GM13976 (cell line): Measurements from ENCODE around the gene TMEM208.

Source experiments
- DNase-seq: peaks from one replicate; pipeline ENCODE4 v3.0.0; 2012; ENCODE audit warnings: low spot score
- CTCF ChIP-seq: IDR thresholded peaks from 2 replicates; pipeline ENCODE4 v1.5.1; 2012; ENCODE audit warnings: borderline replicate concordance, mild to moderate bottlenecking; ENCODE audit not compliant: insufficient read depth; ENCODE audit errors: extremely low read depth, missing control alignments, control extremely low read depth
- in situ Hi-C: fragments of 300-500 bp; cut with MboI; formaldehyde crosslinking; loops from one replicate; pipeline ENCODE4 v1.12.0; 2022; ENCODE audit warnings: low sequenced_read_pairs, mixed read lengths, inconsistent platforms; ENCODE audit not compliant: unreplicated experiment

The TMEM208 gene

GRCh38 chr16:67208154-67208896, 18.6 kb upstream of the TMEM208 start:
- no peak for TF ChIP-seq CTCF
- in situ Hi-C loops, result no loop called here
- peak; percentile 32 for DNase-seq

- TF ChIP-seq CTCF, result no peak
- in situ Hi-C loops, result no loop called here
- peak; percentile 24 for DNase-seq
Measured at GRCh38 chr16:67209565-67209964, 17.4 kb upstream of the TMEM208 start.

- in situ Hi-C loops, result no loop called here
- DNase-seq, result no peak
- no peak for TF ChIP-seq CTCF
Measured at GRCh38 chr16:67210069-67210937, 16.6 kb upstream of the TMEM208 start.

GRCh38 chr16:67211674-67212073, 15.3 kb upstream of the TMEM208 start:
- TF ChIP-seq CTCF, result no peak
- in situ Hi-C loops, result no loop called here

GRCh38 chr16:67212766-67213165, 14.2 kb upstream of the TMEM208 start:
- no peak for TF ChIP-seq CTCF
- no peak for DNase-seq
- in situ Hi-C loops, result no loop called here

More at GRCh38 chr16:67211674-67212073, 15.3 kb upstream of the TMEM208 start:
- DNase-seq, result no peak

GRCh38 chr16:67213197-67214019, 13.5 kb upstream of the TMEM208 start:
- in situ Hi-C loops, result no loop called here
- DNase-seq, result no peak
- TF ChIP-seq CTCF, result no peak
